ENCODE results near the gene CADM2. TPM values are rescaled to one million over a fixed set of nuclear protein-coding genes. Genes with fewer than 3 reads are reported as not detected.
"Not testable (repeated sequence)": the region's sequence is repeated elsewhere in the genome, so short reads cannot be mapped to it uniquely, and the experiment has no call there.

The CADM2 gene
- total RNA-seq (2014; rRNA removed): not detected in 2 replicates
- polyA plus RNA-seq (2012): not detected

DNA sequence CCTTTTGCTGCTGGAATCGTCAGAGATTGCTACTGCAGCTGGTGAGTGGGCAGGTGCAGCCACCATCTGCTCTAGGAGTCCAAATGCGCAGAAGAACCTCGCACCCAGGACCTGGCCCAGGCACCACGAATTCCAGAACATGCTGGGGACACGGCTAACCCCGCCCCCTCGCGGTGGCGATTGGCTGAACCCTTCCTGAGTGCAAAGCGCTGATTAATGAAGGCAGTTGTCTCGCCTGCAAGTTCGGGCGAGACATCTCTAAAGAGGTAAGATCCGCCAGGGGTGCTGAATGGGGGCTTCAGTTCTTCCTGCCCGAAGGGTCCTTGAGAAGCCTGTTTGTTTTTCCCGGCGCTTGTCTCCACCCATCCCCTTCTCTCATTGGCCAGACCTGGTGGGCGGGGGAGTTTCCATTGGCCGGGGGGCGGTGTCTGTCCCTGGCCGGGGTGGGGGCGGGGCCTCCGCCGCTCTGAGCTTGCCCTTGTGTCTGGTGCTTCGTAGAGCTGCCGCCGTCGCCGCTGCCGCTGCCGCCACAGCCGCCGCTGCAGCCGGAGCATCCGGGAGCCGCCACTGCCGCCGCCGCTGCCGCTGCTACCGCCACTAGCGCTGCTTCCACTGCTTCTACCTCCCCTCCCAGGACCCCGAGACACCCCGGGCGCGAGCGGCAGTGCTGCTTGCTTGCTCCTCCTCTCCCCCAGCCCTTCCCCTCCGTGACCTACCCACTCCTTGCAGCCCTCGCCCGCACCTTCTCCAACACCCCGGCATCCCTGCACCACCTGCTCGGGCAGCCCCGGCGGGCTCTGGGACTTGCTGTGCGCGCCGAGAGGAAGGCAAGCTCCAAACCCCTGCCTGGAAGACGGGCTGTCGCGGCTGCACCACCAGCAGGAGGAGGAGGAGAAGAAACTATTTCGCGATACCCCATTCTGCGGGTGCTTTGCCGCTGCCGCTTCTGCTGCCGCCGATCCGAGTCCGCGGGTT, at the start of gene CADM2:
TSS of gene CADM2 (plus strand) at position 495 of the 975 bp plus-strand sequence.
- peak; percentile 54 for DNase-seq (ENCODE audit: low read depth)

DNA sequence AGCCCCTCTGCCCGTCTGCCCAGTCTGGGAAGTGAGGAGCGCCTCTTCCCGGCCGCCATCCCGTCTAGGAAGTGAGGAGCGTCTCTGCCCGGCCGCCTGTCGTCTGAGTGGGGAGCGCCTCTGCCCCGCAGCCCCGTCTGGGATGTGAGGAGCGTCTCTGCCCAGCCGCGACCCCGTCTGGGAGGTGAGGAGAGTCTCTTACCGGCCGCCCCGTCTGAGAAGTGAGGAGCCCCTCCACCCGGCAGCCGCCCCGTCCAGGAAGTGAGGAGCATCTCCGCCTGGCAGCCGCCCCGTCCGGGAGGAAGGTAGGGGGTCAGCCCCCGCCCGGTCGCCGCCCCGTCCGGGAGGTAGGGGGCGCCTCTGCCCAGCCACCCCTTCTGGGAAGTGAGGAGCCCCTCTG, 40.2 kb upstream of the CADM2 start:
- DNase-seq (ENCODE audit: low read depth): not testable (repeated sequence)

DNA sequence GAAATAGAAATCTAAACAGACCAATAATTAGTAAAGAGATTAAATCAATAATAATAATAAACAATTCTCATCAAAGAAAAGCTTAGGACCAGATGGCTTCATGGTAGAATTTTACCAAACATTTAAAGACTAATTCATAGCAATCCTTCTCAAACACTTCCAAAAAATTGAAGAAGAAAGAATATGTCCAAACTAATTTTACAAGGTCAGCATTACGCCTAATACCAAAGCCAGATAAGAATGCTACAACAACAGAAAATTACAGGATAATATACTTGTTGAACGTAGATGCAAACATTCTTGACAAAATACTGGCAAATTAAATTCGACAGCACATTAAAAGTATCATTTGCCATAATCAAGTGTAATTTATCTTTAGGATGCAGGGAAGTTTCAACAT, 36.1 kb upstream of the CADM2 start:
- no peak for DNase-seq (ENCODE audit: low read depth)

DNA sequence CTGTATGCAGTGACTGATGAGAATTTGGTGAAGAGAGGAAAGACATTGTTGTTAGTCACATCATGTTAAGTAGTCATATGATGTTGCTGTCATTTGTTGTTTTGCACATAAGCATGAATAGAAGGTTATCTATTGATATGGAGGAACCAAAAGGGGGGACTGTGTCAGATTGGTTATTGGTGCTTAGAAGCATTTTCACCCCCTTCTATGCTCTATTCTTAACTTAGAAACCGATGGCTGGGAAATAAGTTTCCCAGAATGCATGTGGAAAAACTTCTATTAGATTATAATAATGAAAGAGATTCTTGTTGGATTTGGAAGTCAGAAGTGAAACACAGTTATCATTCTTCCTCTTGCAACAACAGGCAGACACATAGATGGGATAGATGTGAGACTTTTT, 33.2 kb upstream of the CADM2 start:
- no peak for DNase-seq (ENCODE audit: low read depth)

DNA sequence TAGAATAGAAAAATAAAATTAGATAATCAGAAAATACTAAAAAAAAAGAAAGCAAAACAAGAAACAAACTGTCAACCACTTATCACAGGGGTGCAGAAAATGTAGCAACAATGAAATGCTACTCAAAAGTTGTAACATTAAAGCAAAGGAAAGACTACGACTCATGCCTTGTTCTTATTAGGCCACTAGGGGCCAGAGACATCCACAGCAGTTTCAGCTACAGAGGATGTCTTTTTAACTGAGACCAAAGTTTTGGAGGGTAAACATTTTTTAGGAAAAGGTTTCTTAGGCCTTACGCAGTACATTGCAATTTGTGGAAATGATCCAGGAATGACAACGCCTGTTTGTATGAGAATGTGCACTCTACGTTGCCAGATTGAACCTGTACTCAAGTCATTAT, 15.4 kb upstream of the CADM2 start:
- DNase-seq (ENCODE audit: low read depth): no peak

DNA sequence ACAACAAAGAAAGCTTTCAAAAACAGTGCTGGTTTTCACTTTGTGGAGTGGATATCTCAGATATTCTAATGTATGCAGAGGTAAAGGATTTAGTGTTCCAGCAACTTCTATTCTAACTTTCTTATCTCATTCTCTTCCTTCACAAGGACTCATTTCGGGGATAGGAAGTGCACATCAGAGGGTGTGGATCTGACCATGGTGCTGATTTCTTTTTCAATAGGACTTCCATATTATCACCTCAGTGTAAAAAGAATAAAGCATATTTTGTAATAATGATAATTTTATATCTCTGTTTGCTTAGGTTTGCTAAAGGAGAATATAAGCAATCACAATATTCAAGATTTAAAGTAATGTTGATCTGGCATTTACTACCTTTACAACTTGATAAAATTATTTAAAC, 12.5 kb upstream of the CADM2 start:
- DNase-seq (ENCODE audit: low read depth): no peak

DNA sequence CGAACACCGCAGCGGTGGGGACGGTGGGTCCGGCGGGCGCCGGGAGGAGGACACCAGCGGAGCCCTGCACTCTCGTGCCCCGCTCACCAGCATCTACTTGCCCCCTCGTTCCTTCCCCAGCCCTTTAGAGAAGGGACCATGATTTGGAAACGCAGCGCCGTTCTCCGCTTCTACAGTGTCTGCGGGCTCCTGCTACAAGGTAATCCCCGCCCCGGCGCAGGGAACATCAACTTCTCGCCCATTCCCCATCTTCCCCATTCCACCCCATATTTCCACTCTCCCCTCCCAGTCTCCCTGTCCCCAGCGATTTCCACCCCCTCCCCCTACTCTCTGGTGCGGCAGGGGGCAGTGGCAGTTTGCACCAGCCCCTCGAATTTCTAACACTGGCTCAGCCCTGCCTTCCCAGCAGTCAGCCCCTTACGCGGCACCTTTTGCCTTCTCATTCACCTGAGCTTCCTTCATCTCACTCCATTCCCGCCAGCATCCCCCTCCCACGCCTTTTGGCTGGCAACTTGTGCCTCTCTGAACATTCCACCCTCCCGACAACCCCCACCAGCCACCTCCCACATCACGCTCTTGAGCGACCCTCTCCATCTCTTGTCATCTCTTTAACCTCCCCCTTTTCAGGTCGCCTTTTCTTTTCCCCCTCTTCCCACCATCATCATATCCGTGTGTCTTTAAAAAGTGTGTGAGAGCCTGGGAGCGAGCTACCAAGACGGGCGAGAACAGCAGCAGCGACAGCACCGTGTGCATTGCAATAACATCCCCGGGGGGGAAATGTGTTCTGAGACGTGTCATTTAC, 882 bp downstream of the CADM2 start:
- DNase-seq (ENCODE audit: low read depth): no peak

DNA sequence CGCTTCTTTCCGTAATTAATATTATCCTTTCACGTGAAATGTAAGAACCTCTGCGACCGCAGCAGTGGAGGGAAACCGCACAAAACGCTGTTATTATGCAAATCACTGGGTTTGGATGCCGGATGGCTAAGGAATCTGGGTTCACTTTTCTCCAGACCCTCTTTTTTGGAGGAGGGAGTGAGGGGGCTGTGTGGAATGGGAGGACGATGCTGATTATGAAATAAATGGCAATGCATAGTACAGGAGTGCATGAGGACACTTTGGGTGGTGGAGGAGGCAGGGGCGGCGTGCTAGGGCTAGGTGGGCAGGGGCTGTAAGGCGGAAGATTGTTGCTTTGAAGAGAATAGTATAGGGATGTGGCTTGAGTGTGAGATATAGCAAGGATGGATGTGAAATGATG, 1.8 kb downstream of the CADM2 start:
- DNase-seq (ENCODE audit: low read depth): no peak

DNA sequence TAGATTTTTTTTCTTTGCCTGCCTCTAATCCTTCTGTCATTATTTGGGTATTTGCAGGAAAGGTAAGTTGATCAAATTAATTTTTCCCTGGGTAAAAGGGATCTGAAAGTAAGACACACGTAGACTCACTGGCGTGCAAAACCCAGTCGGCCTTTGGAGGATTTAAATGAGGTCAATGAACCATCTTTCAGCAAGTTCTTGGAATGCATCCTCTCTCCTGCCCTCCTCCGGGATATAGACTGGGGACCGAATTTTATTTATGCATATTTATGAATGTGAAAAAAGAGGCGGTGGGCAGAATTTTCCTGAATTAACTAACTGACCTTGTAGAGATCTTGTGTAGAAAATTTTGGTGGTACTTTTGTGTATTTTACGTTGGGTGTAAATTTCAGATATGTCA, 2.2 kb downstream of the CADM2 start:
- no peak for DNase-seq (ENCODE audit: low read depth)

DNA sequence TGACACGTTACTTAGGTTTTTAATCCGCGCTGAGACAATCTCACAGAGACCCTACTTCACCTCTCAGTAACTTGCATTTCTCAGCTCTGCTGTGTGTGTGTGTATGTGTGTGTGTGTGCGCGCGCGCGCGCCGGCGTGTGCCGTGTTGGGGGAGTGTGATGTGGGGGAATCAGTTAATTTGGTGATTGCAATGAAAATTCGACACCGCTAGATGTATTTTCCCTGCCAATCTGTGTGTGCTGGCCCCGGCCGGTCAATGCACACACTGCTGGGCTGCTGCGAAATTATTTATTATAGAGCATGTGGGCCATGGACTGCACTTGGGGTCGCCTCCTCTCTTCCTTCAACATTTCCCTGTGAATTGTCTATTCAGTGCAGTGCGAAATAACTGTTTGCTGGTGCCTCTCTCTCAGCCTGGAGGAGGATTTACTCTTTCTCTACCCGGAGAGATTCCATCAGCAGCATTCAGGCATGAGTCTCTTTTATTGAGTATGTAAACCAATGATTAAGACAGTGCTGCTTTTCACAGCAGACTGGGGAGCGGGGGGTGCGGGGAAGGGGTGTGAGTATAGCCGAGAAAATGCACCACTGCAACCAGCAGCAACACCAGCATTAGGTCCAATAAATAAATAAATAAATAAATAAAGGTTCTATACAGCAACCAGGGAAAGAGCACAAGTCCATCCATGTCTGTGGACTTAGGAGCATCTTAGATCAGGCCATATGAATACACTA, 2.9 kb downstream of the CADM2 start:
- no peak for DNase-seq (ENCODE audit: low read depth)

DNA sequence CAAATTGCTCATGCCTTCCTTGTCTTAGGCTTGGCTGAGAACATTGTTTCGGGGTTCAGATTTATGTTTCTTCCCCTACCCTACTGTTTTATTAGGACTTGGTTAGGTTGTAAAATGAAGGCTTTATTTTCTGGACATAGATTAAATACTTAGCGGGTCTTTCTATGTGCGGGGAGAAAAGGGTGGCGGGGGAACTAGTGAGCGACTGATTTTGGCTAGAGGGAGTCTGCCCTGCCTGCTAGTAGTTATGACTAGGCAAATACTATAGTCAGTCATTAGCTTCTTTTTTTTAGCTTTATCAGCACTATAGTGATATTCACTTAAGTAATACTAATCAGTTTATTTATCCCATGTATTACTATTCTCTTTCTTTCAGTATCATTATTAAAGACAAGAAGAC, 3.6 kb downstream of the CADM2 start:
- DNase-seq (ENCODE audit: low read depth): no peak

DNA sequence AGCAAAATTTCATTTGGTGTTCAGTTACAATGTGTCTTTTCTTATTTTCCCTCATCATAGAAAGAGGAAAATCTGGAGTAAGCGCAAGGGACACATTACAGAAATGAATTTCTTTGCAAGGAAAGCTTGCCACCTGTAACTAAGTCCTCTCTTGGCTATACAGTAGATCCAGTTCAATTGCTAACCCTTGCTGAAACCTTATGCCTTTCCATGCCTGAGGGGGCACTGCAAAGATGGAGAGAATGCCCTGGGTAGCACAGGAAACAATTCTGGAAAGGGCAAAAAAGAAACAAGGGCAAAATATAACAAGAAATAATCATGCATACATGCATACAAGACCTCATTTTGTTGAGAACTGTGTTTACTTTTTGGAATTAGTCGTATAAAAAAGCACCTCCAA, 4.3 kb downstream of the CADM2 start:
- DNase-seq (ENCODE audit: low read depth): no peak

DNA sequence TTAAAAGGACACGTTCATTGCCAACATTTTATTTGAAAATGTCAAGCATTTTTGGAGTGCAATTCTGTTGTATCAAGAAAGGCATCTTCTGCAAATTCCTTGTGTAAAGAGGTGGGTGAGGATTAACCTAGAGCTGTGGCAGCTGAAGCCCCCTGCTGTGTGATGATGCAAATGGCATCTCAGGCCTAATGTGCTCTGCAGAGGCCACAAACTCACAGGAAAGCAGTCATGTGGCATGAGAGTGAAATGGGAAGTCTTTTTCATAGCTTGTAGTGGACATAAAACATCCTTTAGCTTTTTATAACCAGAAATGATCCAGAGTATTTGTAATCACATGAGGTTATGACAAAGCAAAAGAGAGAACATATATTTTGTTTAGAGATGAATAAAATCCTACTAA, 6.4 kb downstream of the CADM2 start:
- no peak for DNase-seq (ENCODE audit: low read depth)

DNA sequence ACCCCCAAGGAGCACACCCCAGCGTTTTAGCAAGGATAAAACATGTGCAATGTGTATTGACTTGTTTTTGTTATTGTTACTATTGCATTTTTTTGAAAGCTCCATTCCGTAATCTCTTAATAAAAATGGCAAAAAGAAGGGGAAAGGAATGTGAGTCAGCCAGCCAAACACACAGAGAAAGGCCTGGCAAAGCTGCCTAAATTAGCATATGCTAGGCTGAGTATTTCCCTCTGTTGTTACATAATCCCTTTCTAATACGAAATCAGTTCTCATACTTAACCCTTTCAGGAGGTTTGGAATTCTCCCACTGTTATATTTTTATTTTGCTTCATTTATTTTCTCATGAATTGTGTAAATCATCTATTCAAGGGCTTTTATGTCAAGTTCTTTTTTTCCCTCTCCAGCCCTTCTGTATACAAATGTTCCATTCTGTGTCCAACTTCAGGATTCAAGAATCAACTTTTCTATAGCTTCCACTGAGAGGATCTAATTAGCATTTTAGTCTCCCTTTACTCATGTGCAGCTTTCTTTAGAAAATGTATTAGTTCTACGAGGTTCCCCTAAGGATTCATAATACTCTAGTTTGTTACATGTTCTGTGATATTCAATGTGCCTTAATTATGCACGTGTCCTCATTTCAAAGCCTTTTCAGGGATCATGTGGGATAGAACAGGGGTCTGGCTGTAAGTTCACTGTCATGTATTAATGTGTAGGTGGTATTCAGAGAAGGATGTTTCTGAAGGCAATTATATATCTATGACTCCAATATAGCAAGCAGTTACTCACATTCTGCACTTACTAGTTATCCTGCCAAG, 9.2 kb downstream of the CADM2 start:
- no peak for DNase-seq (ENCODE audit: low read depth)

DNA sequence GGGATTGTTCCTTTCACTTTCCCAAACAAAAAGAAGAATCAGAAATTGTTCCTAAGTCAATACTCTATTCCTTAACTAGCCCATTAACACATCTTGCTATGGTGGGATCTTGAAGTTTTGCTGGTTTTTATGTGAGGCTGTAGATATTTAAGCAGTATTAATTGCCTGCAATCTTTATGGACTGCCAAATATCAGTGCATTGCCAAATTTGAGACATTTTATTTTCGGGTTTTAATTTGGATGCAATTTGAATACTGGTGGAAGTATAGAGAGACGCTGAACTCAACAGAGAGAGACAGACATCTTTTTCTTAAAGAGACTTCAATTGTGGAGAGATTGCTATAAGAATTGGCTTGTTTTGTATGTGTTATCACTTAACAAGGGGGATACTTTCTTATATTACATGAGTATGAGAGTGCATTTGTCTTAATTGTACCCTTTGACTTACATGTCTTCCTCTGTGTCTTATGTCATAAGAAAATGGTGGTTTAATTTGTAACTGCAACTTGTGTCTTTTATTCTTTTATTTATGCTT, 10.0 kb downstream of the CADM2 start:
- no peak for DNase-seq (ENCODE audit: low read depth)

DNA sequence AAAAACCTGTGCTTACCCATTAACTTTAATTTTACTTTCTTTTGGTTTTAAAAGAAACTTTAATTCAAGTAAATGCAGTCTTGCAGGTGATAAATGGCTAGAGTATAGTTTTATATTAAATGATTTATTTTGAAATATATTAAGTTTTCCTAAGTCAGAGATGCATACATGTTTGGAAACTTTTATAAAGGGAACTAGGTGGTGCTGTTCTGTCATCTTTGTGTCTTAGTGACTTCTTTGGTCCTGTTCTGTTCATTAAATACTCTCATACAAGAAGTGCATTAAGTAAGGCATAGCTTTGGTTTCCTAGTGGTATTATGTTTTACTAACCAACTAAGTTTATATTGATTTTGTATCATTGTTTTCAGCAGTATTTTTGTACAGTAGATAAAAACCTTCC, 15.6 kb downstream of the CADM2 start:
- no peak for DNase-seq (ENCODE audit: low read depth)

DNA sequence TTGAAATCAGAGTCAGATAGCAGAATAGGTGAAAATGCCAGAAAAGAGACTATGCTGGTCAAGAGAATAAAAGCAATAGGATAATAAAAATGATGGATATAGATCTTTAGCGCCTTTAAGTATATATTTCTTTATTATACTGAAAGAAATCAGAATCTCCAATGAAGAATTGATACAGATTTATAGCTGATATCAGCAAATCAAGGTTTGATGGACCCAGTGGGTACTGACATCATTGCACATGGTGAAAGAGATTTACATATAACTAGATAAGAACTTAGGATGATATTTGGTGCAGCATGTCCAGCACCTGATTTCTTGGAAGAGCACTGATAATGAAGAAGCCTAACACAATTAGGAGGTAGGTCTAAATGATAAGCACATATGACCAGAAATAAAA, 18.2 kb downstream of the CADM2 start:
- DNase-seq (ENCODE audit: low read depth): no peak

DNA sequence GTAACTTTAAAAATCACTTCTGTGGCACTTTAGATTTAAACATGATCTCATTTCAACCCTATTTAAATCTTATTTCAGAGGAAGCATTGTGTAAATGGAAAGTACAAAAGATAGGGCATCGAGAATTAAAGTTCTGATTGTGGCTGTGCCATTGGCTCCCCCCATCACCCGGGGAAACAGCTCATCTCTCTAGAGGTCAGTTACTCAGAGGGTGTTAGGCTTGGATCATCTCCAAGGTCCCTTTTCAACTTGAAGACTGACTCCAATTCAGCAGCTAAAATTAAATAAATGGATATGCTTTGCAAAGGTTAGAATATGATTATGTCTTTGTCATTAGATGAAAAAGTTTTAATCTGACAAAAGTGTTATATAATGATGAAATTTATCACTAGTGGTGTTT, 20.1 kb downstream of the CADM2 start:
- no peak for DNase-seq (ENCODE audit: low read depth)

DNA sequence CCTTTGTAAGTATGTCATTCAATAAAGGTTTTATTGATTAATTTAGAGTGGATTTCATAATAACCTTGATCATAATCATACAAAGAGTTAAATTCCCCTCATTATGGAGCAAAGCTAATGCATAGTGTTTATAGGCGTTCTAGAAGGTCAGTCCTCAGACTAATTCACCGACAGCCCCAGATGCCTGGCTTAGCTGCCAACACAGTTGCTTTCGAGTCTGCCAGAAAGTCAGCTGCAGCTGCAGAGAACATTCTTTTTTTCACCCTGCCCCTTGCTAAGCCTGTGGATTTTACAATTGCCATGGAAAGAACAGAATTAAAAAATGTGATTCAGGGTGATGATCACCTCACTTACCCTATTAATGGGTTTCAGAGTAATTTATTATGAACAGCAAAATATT, 21.2 kb downstream of the CADM2 start:
- DNase-seq (ENCODE audit: low read depth): no peak

DNA sequence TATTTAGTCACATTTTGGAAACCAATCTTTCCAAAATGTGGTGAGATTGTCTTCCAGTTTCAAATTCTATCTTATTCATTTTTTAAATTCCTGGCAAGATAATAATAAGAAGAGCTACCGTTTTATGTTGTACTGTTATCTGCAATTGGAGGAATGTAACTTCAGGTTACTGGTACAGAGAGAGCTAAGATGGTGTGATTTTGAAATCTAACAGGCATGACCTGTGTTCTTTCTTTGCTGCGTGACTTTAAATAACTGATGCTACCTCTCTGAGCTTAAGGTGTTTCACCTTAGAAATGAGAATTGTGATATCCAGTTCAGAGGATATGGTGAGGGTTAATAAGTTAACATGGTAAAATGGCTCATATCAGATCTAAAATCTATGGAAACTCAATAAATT, 21.7 kb downstream of the CADM2 start:
- no peak for DNase-seq (ENCODE audit: low read depth)

DNA sequence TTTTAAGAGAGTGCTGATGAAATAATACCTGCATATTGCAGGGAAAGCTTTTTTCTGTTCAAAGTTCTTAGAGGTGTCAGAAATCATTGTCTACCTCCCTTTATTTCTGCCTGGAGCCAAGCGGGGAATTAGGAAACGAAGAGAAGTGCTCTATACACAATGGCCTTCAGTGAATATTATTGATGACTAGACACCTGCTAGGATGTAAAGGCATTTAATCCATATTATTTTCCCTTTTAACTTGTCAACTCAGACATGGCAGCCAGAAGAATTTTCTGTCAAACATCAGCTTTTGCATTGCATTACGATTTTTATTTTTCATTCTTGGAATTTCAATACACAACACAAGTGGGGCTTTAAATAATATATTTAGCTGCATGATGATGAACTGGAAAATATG, 24.7 kb downstream of the CADM2 start:
- DNase-seq (ENCODE audit: low read depth): no peak

Data from LHCN-M2 (cell line).